HEK293T (cell line): Measurements from ENCODE around the gene WNK2.

Experiments used
- CTCF ChIA-PET: fragments of 350-600 bp; formaldehyde crosslinking; extraction: SDS; loops from one replicate; lab custom pipeline; 2021; ENCODE audit warnings: antibody characterized with exemption, inconsistent platforms; lab: Yijun Ruan, JAX
- POLR2A ChIA-PET: fragments of 350-600 bp; formaldehyde crosslinking; extraction: SDS; loops from one replicate; lab custom pipeline; 2020; ENCODE audit warnings: antibody characterized with exemption, inconsistent platforms; lab: Yijun Ruan, JAX
- DNase-seq: peaks from one replicate; pipeline ENCODE4 v3.0.0; 2012; ENCODE audit warnings: mixed read lengths; ENCODE audit errors: extremely low spot score
- ARNT ChIP-seq: fragments of 450-650 bp; IDR thresholded peaks from 2 replicates; pipeline ENCODE4 v1.6.1; 2017; ENCODE audit warnings: mild to moderate bottlenecking
- BHLHE40 ChIP-seq: fragments of 450-650 bp; IDR thresholded peaks from 2 replicates; pipeline ENCODE4 v1.6.1; 2016; ENCODE audit warnings: mild to moderate bottlenecking, moderate library complexity, borderline replicate concordance
- CTBP1 ChIP-seq: fragments of 450-650 bp; IDR thresholded peaks from 2 replicates; pipeline ENCODE4 v1.6.1; 2016; ENCODE audit warnings: borderline replicate concordance
- ELF4 ChIP-seq: fragments of 450-650 bp; IDR thresholded peaks from 2 replicates; pipeline ENCODE4 v1.6.1; 2017; ENCODE audit warnings: antibody characterized with exemption
- FOXA1 ChIP-seq: fragments of 450-650 bp; IDR thresholded peaks from 2 replicates; pipeline ENCODE4 v1.6.1; 2016; ENCODE audit warnings: mild to moderate bottlenecking
- FOXK2 ChIP-seq: fragments of 450-650 bp; IDR thresholded peaks from 2 replicates; pipeline ENCODE4 v1.6.1; 2016; ENCODE audit warnings: mild to moderate bottlenecking
- FOXM1 ChIP-seq: fragments of 450-650 bp; IDR thresholded peaks from 2 replicates; pipeline ENCODE4 v1.6.1; 2017; ENCODE audit warnings: mild to moderate bottlenecking, borderline replicate concordance
- HDGF ChIP-seq: fragments of 450-650 bp; IDR thresholded peaks from 2 replicates; pipeline ENCODE4 v1.6.1; 2017; ENCODE audit warnings: antibody characterized with exemption, borderline replicate concordance
- L3MBTL2 ChIP-seq: fragments of 450-650 bp; conservative IDR thresholded peaks from 2 replicates; pipeline ENCODE4 v1.6.1; 2016; ENCODE audit warnings: mild to moderate bottlenecking
- LEF1 ChIP-seq: fragments of 450-650 bp; IDR thresholded peaks from 2 replicates; pipeline ENCODE4 v1.6.1; 2017; ENCODE audit warnings: mild to moderate bottlenecking, borderline replicate concordance
- NFRKB ChIP-seq: fragments of 450-650 bp; IDR thresholded peaks from 2 replicates; pipeline ENCODE4 v1.6.1; 2016; ENCODE audit warnings: mild to moderate bottlenecking, moderate library complexity
- SP1 ChIP-seq: fragments of 450-650 bp; IDR thresholded peaks from 2 replicates; pipeline ENCODE4 v1.6.1; 2017
- SUZ12 ChIP-seq: fragments of 450-650 bp; IDR thresholded peaks from 2 replicates; pipeline ENCODE4 v1.6.1; 2016; ENCODE audit warnings: mild to moderate bottlenecking
- TARDBP ChIP-seq: fragments of 450-650 bp; IDR thresholded peaks from 2 replicates; pipeline ENCODE4 v1.6.1; 2016
- ZNF384 ChIP-seq: fragments of 450-650 bp; IDR thresholded peaks from 2 replicates; pipeline ENCODE4 v1.6.1; 2016
- TF ChIP-seq, protein P1 (sequence below): fragments of 450-650 bp; IDR thresholded peaks from 2 replicates; pipeline ENCODE4 v1.6.1; 2016

WNK2 gene

GRCh38 chr9:93306579-93307091, 122.7 kb downstream of the WNK2 start:
- ChIA-PET POLR2A (no interaction called here), CTCF (no interaction called here)
- DNase-seq: no peak
- no peak for TF ChIP-seq LEF1
- TF ChIP-seq SUZ12: no peak
- TF ChIP-seq FOXM1: no peak
- TF ChIP-seq FOXA1: no peak
- no peak for TF ChIP-seq TARDBP
- no peak for TF ChIP-seq L3MBTL2
- no peak for TF ChIP-seq HDGF
- no peak for TF ChIP-seq CTBP1
- no peak for TF ChIP-seq ELF4

DNA sequence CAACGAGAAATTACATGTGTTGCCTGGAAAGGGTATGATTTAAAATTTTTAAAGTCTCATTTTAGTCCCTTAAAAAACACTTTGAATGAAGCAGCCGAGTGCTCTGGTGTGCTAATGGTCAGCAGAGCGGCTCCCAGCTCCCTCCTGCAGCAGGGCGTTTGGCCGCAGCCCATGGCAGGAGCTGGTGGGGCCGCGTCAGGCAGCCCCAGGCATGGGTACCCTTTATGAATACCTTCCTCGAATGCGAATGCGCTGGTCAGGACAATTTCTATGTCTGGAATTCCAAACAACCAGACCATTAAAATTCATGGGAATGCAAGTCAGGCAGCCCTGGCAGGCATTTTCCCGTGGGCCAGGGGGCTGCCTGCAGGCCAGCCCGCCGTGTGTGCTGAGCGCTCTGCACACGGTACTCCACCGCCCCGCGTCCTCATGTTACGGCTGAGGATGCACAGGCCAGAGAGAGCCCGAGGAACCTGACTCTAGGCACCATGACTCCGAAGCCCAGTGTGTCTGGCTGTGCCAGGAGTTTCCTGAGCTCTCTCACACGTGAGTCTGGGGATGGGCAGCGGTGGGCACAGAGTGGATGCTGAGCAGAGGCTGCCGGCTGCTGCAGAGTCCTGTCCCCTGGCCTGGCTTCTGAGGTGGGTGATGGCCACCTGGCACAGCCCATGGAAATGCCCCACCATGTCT, 123.7 kb downstream of the WNK2 start:
- TF ChIP-seq ARNT: no peak
- no peak for TF ChIP-seq FOXA1
- no peak for TF ChIP-seq CTBP1
- TF ChIP-seq SP1: no peak
- no peak for TF ChIP-seq NFRKB
- TF ChIP-seq, protein P1, sequence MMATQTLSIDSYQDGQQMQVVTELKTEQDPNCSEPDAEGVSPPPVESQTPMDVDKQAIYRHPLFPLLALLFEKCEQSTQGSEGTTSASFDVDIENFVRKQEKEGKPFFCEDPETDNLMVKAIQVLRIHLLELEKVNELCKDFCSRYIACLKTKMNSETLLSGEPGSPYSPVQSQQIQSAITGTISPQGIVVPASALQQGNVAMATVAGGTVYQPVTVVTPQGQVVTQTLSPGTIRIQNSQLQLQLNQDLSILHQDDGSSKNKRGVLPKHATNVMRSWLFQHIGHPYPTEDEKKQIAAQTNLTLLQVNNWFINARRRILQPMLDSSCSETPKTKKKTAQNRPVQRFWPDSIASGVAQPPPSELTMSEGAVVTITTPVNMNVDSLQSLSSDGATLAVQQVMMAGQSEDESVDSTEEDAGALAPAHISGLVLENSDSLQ: no peak
- no peak for TF ChIP-seq TARDBP
- no peak for TF ChIP-seq FOXK2
- TF ChIP-seq HDGF: no peak
- TF ChIP-seq ELF4: no peak
- TF ChIP-seq ZNF384: no peak
- no peak for TF ChIP-seq SUZ12
- CTCF ChIA-PET: no interaction called here
- no peak for DNase-seq
- POLR2A ChIA-PET: no interaction called here

DNA sequence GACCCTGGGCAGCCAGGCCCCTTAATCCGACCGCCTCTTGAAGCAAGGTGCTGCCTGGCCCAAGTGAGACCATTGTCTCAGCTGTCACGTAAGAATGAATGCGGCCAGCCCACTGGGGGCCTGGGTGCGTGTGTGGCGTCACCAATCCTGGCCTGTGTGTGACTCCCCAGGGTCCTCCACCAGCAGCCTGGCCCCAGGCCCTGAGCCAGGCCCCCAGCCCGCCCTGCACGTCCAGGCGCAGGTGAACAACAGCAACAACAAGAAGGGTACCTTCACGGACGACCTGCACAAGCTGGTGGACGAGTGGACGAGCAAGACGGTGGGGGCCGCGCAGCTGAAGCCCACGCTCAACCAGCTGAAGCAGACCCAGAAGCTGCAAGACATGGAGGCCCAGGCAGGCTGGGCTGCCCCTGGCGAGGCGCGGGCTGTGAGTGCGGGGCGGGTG, 124.2 kb downstream of the WNK2 start:
- CTCF ChIA-PET: no interaction called here
- POLR2A ChIA-PET: no interaction called here
- DNase-seq: no peak
- no peak for TF ChIP-seq BHLHE40
- TF ChIP-seq FOXA1: no peak
- TF ChIP-seq TARDBP: no peak
- TF ChIP-seq ELF4: no peak
- no peak for TF ChIP-seq SUZ12
- no peak for TF ChIP-seq NFRKB
- no peak for TF ChIP-seq ARNT
- TF ChIP-seq, protein P1: no peak
- TF ChIP-seq CTBP1: no peak

DNA sequence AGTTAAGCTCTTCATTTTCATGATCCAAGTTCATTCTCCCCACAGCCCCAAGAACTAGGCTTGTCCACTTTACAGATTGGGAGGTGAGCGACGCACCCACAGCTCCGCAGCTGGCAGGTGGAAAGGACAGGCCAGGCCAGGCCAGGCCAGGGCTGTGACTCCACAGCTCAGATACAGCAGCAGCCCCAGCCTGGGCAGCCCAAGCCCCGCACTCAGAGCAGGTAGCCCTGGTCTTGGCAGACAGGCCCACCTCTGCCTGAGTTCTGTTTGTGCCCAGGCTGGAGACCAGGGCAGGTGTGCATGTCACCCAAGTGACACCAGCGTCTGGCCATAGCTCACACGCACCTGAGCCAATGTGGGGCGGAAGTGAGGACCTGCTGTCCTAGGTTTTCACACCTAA, 124.7 kb downstream of the WNK2 start:
- DNase-seq: no peak
- CTCF ChIA-PET: no interaction called here
- POLR2A ChIA-PET: no interaction called here
- TF ChIP-seq LEF1 (no peak), TARDBP (no peak), L3MBTL2 (no peak), NFRKB (no peak), SP1 (no peak), ARNT (no peak), SUZ12 (no peak)
- TF ChIP-seq, protein P1: no peak

GRCh38 chr9:93309889-93310425, 126.0 kb downstream of the WNK2 start:
- TF ChIP-seq CTBP1: no peak
- TF ChIP-seq SP1: no peak
- no peak for TF ChIP-seq ELF4
- DNase-seq: no peak
- CTCF ChIA-PET: no interaction called here
- POLR2A ChIA-PET: no interaction called here

DNA sequence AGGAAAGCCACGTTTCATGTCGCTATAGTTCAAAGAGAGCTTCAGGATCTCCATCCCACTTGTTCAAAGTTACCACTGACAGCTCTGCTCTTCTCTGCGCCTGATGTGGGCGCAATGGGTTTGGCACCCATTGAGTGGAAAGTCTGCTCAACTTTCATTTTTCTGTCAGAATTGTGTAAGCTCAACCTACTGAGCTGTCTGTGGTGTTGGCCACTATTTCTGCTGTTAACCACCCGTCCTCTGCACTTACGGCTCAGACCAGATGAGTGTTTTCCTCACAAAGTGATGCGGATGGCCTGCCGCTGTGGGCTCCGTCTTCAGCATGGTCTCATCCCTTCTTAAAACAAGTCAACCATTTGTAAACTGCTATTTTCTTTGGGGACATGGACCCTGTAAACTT, 131.2 kb downstream of the WNK2 start:
- DNase-seq: no peak
- ChIA-PET POLR2A (no interaction called here), CTCF (no interaction called here)
- TF ChIP-seq ZNF384: no peak
- TF ChIP-seq CTBP1: no peak
- TF ChIP-seq FOXK2: no peak
- TF ChIP-seq HDGF: no peak
- TF ChIP-seq, protein P1: no peak
- TF ChIP-seq LEF1: no peak
- TF ChIP-seq L3MBTL2: no peak
- TF ChIP-seq SP1: no peak
- no peak for TF ChIP-seq FOXM1
